Stomach (tissue), 9 donors: ENCODE results near the gene CLIC6. TPM values are rescaled to one million over a fixed set of nuclear protein-coding genes. Genes with fewer than 3 reads are reported as not detected.

Experiments used
- DNase-seq, 2 donors: peaks; one replicate each; pipeline versions ENCODE4 v3.0.0 to v3.0.0-alpha.2; 2013 to 2019
- H3K27ac ChIP-seq, 5 donors: fragments of 200-600 bp in 4 of 5; sonication (generic) in 4 of 5; one replicate each; pipeline ENCODE4 v1.5.1; 2013 to 2019; ENCODE audit warnings: mild to moderate bottlenecking in 1 of 5, moderate library complexity in 1 of 5
- H3K27me3 ChIP-seq, 3 donors: fragments of 200-600 bp; sonication (generic); one replicate each; pipeline ENCODE4 v1.5.1; 2017 to 2019; ENCODE audit warnings: mixed run types in 1 of 3
- H3K36me3 ChIP-seq, 4 donors: fragments of 200-600 bp; sonication (generic); 1 replicate in 3 of 4; 2 replicates in 1 of 4; pipeline ENCODE4 v1.5.1; 2016 to 2019
- H3K4me1 ChIP-seq, 4 donors: fragments of 200-600 bp; sonication (generic); one replicate each; pipeline ENCODE4 v1.5.1; 2016 to 2019
- H3K4me3 ChIP-seq, 4 donors: fragments of 200-600 bp; sonication (generic) in 3 of 4; one replicate each; pipeline ENCODE4 v1.5.1; 2016 to 2019; ENCODE audit warnings: mild to moderate bottlenecking in 1 of 4
- H3K9me3 ChIP-seq, 4 donors: fragments of 200-600 bp; sonication (generic); one replicate each; pipeline ENCODE4 v1.5.1; 2016 to 2019
- CTCF ChIP-seq, 7 experiments: fragments of 450-650 bp in 4 of 7; fragments of 200-600 bp in 3 of 7; sonication (generic) in 3 of 7; IDR thresholded peaks; one replicate each; pipeline ENCODE4 v1.5.1; 2016 to 2019; ENCODE audit warnings: antibody characterized with exemption in 7 of 7, control low read depth in 2 of 7, mild to moderate bottlenecking in 1 of 7
- EP300 ChIP-seq: sonication (generic); formaldehyde crosslinking; IDR thresholded peaks from one replicate; pipeline ENCODE4 v1.6.1; 2017; ENCODE audit warnings: antibody characterized with exemption
- POLR2A ChIP-seq, 4 donors: fragments of 450-650 bp; IDR thresholded peaks; one replicate each; pipeline ENCODE4 v1.6.1; 2016; ENCODE audit warnings: antibody characterized with exemption in 4 of 4, control low read depth in 2 of 4, mild to moderate bottlenecking in 1 of 4, moderate library complexity in 1 of 4
- POLR2AphosphoS5 ChIP-seq, 3 donors: sonication (generic); formaldehyde crosslinking; IDR thresholded peaks; one replicate each; pipeline ENCODE4 v1.6.1; 2016; ENCODE audit warnings: antibody characterized with exemption in 3 of 3
- WGBS, 5 donors: extraction: QIAGEN DNeasy Blood & Tissue Kit in 3 of 5; methylation state at CpG; one replicate each; pipeline versions ENCODE4 v1.1.5 to v1.1.7; 2013 to 2018; 5-methylcytosine and 5-hydroxymethylcytosine counted together
- intact Hi-C: fragments of 100-400 bp; cut with DNase I; formaldehyde crosslinking; loops from one replicate; pipeline ENCODE4 v1.15.1; 2023; ENCODE audit warnings: low total_unique reads
- polyA plus RNA-seq, 3 donors: library from polyadenylated mRNA; stranded (reverse); fragments of 200-250 nt; gene quantifications; one replicate each; pipeline ENCODE4 v1.2.3, GENCODE V29; 2013
- total RNA-seq, 5 donors: library from RNA; depleted of rRNA; stranded (reverse); fragments of >200 nt; gene quantifications; one replicate each; pipeline versions ENCODE4 v1.1.0 to v1.2.3, GENCODE V29; 2014 to 2016
- donor health status: healthy with polysubstance abuse.
- donor health status: Bipolar disorder and iron deficiency.
- donor health status: healthy.

Gene CLIC6
- total and polyA plus RNA-seq, 8 donors, result 3.8 to 103 (median 64.8) TPM

GRCh38 chr21:34705011-34705410 is 36.2 kb downstream of the CLIC6 start:
- peaks cover 0 to 16% (median 0%) of the 10 kb centered on the region in 3 donors for H3K27me3 ChIP-seq
- no peak overlapping the region for H3K27ac ChIP-seq
- peaks cover 0 to 38% (median 20%) of the 10 kb centered on the region in 4 donors for H3K36me3 ChIP-seq
- no peak for TF ChIP-seq POLR2A (IDR thresholded peaks at IDR 0.05)
- no peak for TF ChIP-seq POLR2AphosphoS5 (IDR thresholded peaks at IDR 0.05)
- TF ChIP-seq EP300, result no peak
- no peak for TF ChIP-seq CTCF (IDR thresholded peaks at IDR 0.05)
- intact Hi-C loops, result no loop called here
- H3K4me1 ChIP-seq, result no peaks in the 10 kb centered on the region
- 81 to 94% (median 91%) methylated on average over 9 of the region's 9 CpGs for WGBS, 5 donors
- DNase-seq, result no peak
- no peaks in the 10 kb centered on the region for H3K9me3 ChIP-seq
- no peak overlapping the region for H3K4me3 ChIP-seq

GRCh38 chr21:34706337-34706736 is 37.5 kb downstream of the CLIC6 start:
- intact Hi-C loops, result no loop called here
- H3K9me3 ChIP-seq, result no peaks in the 10 kb centered on the region
- no peaks in the 10 kb centered on the region for H3K4me1 ChIP-seq
- no peak overlapping the region for H3K27ac ChIP-seq
- H3K36me3 ChIP-seq, result peaks cover 0 to 51% (median 31%) of the 10 kb centered on the region in 4 donors
- no peak overlapping the region for H3K4me3 ChIP-seq
- peaks cover 0 to 16% (median 0%) of the 10 kb centered on the region in 3 donors for H3K27me3 ChIP-seq
- no peak for TF ChIP-seq POLR2A (IDR thresholded peaks at IDR 0.05)
- TF ChIP-seq CTCF (IDR thresholded peaks at IDR 0.05), result no peak
- no peak for TF ChIP-seq EP300
- no peak for TF ChIP-seq POLR2AphosphoS5 (IDR thresholded peaks at IDR 0.05)
- 82 to 100% (median 91%) methylated on average over 4 of the region's 4 CpGs for WGBS, 5 donors
- no peak for DNase-seq

- Histone ChIP-seq H3K36me3 (peaks cover 0 to 55% (median 32%) of the 10 kb centered on the region in 4 donors), H3K4me3 (no peak overlapping the region), H3K4me1 (no peaks in the 10 kb centered on the region), H3K9me3 (no peaks in the 10 kb centered on the region), H3K27me3 (peaks cover 0 to 10% (median 0%) of the 10 kb centered on the region in 3 donors), H3K27ac (no peak overlapping the region)
- TF ChIP-seq CTCF (IDR thresholded peaks at IDR 0.05) (no peak), POLR2AphosphoS5 (IDR thresholded peaks at IDR 0.05) (no peak), POLR2A (IDR thresholded peaks at IDR 0.05) (no peak), EP300 (no peak)
- intact Hi-C loops, result no loop called here
- no peak for DNase-seq
- WGBS, 5 donors, result 66 to 82% (median 76%) methylated on average over 8 of the region's 8 CpGs
Observed at GRCh38 chr21:34707876-34708325, 39.1 kb downstream of the CLIC6 start.

- Histone ChIP-seq H3K9me3 (no peaks in the 10 kb centered on the region), H3K4me1 (no peaks in the 10 kb centered on the region), H3K27ac (no peak overlapping the region), H3K36me3 (peaks cover 0 to 43% (median 28%) of the 10 kb centered on the region in 4 donors), H3K27me3 (peaks cover 0 to 8% (median 0%) of the 10 kb centered on the region in 3 donors), H3K4me3 (no peak overlapping the region)
- intact Hi-C loops, result no loop called here
- no peak for TF ChIP-seq POLR2A (IDR thresholded peaks at IDR 0.05)
- TF ChIP-seq POLR2AphosphoS5 (IDR thresholded peaks at IDR 0.05), result no peak
- TF ChIP-seq CTCF (IDR thresholded peaks at IDR 0.05), result no peak
- TF ChIP-seq EP300, result no peak
- DNase-seq, result no peak
- WGBS, 5 donors, result 60 to 77% (median 72%) methylated on average over 1 of the region's 1 CpG
Observed at GRCh38 chr21:34713621-34714020, 44.8 kb downstream of the CLIC6 start.
